Esophagus (tissue), 2 donors: ENCODE data around the gene ARSG. TPM values are rescaled to one million over a fixed set of nuclear protein-coding genes. Genes with fewer than 3 reads are reported as not detected.

Experiments
- H3K27ac ChIP-seq, 2 donors: one replicate each; pipeline ENCODE4 v1.5.1; 2013; ENCODE audit warnings: low read depth in 2 of 2, mild to moderate bottlenecking in 2 of 2, inconsistent platforms in 1 of 2, low read length in 1 of 2, moderate library complexity in 1 of 2
- H3K27me3 ChIP-seq, 2 donors: one replicate each; pipeline ENCODE4 v1.6.1; 2013; ENCODE audit warnings: low read length in 2 of 2, control low read depth in 1 of 2, mild to moderate bottlenecking in 1 of 2; ENCODE audit not compliant: insufficient read depth in 2 of 2, control insufficient read depth in 1 of 2
- H3K36me3 ChIP-seq, 2 donors: one replicate each; pipeline ENCODE4 v1.6.1; 2013; ENCODE audit warnings: low read length in 1 of 2; ENCODE audit not compliant: control insufficient read depth in 2 of 2, insufficient read depth in 2 of 2
- H3K4me1 ChIP-seq, 2 donors: one replicate each; pipeline ENCODE4 v1.6.1; 2013; ENCODE audit warnings: low read length in 1 of 2; ENCODE audit not compliant: control insufficient read depth in 2 of 2, insufficient read depth in 2 of 2
- H3K4me3 ChIP-seq, 2 donors: one replicate each; pipeline ENCODE4 v1.5.1; 2013; ENCODE audit warnings: low read length in 2 of 2, mild to moderate bottlenecking in 2 of 2, low read depth in 1 of 2, moderate library complexity in 1 of 2
- H3K9me3 ChIP-seq, 2 donors: one replicate each; pipeline ENCODE4 v1.6.1; 2013; ENCODE audit warnings: mild to moderate bottlenecking in 2 of 2, low read depth in 1 of 2, low read length in 1 of 2, moderate library complexity in 1 of 2; ENCODE audit not compliant: control insufficient read depth in 2 of 2, insufficient read depth in 1 of 2
- WGBS, 2 donors: extraction: QIAGEN DNeasy Blood & Tissue Kit; methylation state at CpG; one replicate each; pipeline ENCODE4 v1.1.7; 2013; 5-methylcytosine and 5-hydroxymethylcytosine counted together
- polyA plus RNA-seq, 2 donors: library from polyadenylated mRNA; stranded (reverse); fragments of 200-250 nt; gene quantifications; one replicate each; pipeline ENCODE4 v1.2.3, GENCODE V29; 2013
- donor health status: healthy with polysubstance abuse.
- donor health status: Bipolar disorder and iron deficiency.

The ARSG gene
- polyA plus RNA-seq, 2 donors, result 2.8 to 3.5 TPM

GRCh38 chr17:68384471-68384870, 93.2 kb downstream of the ARSG start:
- no peaks in the 10 kb centered on the region for H3K4me1 ChIP-seq
- H3K27ac ChIP-seq, result no peak overlapping the region
- H3K27me3 ChIP-seq, result no peaks in the 10 kb centered on the region
- no peaks in the 10 kb centered on the region for H3K9me3 ChIP-seq
- H3K4me3 ChIP-seq, result no peak overlapping the region
- 77 to 78% methylated on average over 1 of the region's 1 CpG for WGBS, 2 donors
- H3K36me3 ChIP-seq, result no peaks in the 10 kb centered on the region

- H3K4me3 ChIP-seq, result no peak overlapping the region
- no peaks in the 10 kb centered on the region for H3K27me3 ChIP-seq
- no peaks in the 10 kb centered on the region for H3K4me1 ChIP-seq
- WGBS, 2 donors, result 88 to 89% methylated on average over 4 of the region's 4 CpGs
- H3K9me3 ChIP-seq, result no peaks in the 10 kb centered on the region
- no peaks in the 10 kb centered on the region for H3K36me3 ChIP-seq
- H3K27ac ChIP-seq, result peak overlapping the region in 1 of 2 donors; percentile 1
Measured at GRCh38 chr17:68384941-68385340, 93.6 kb downstream of the ARSG start.

GRCh38 chr17:68385490-68386215, 94.4 kb downstream of the ARSG start:
- Histone ChIP-seq H3K27ac (no peak overlapping the region), H3K4me1 (no peaks in the 10 kb centered on the region), H3K9me3 (no peaks in the 10 kb centered on the region), H3K36me3 (no peaks in the 10 kb centered on the region), H3K4me3 (no peak overlapping the region), H3K27me3 (no peaks in the 10 kb centered on the region)
- WGBS, 2 donors, result 88 to 92% methylated on average over 7 to 8 of the region's 8 CpGs

- no peak overlapping the region for H3K27ac ChIP-seq
- 93% methylated on average over 6 of the region's 6 CpGs for WGBS, 2 donors
- H3K27me3 ChIP-seq, result no peaks in the 10 kb centered on the region
Measured at GRCh38 chr17:68387435-68388218, 96.3 kb downstream of the ARSG start.

GRCh38 chr17:68389041-68389440, 97.7 kb downstream of the ARSG start:
- H3K4me3 ChIP-seq, result no peak overlapping the region
- WGBS, 2 donors, result 67 to 75% methylated on average over 7 of the region's 7 CpGs
- no peaks in the 10 kb centered on the region for H3K9me3 ChIP-seq
- H3K36me3 ChIP-seq, result no peaks in the 10 kb centered on the region
- no peaks in the 10 kb centered on the region for H3K4me1 ChIP-seq
- H3K27me3 ChIP-seq, result no peaks in the 10 kb centered on the region
- H3K27ac ChIP-seq, result no peak overlapping the region

More at GRCh38 chr17:68387435-68388218, 96.3 kb downstream of the ARSG start:
- Histone ChIP-seq H3K4me1 (no peaks in the 10 kb centered on the region), H3K9me3 (no peaks in the 10 kb centered on the region), H3K36me3 (no peaks in the 10 kb centered on the region), H3K4me3 (no peak overlapping the region)

GRCh38 chr17:68390888-68391545, 99.7 kb downstream of the ARSG start:
- no peak overlapping the region for H3K4me3 ChIP-seq
- H3K9me3 ChIP-seq, result peaks cover 4 to 5% of the 10 kb centered on the region in 2 donors
- no peaks in the 10 kb centered on the region for H3K27me3 ChIP-seq
- no peaks in the 10 kb centered on the region for H3K4me1 ChIP-seq
- 66 to 74% methylated on average over 11 of the region's 11 CpGs for WGBS, 2 donors
- H3K36me3 ChIP-seq, result peaks cover 0 to 2% of the 10 kb centered on the region in 2 donors
- no peak overlapping the region for H3K27ac ChIP-seq

- Histone ChIP-seq H3K36me3 (peaks cover 0 to 2% of the 10 kb centered on the region in 2 donors), H3K27ac (no peak overlapping the region), H3K27me3 (no peaks in the 10 kb centered on the region), H3K4me1 (no peaks in the 10 kb centered on the region), H3K9me3 (peaks cover 4 to 5% of the 10 kb centered on the region in 2 donors), H3K4me3 (no peak overlapping the region)
- WGBS, 2 donors, result 78 to 83% methylated on average over 16 of the region's 16 CpGs
Measured at GRCh38 chr17:68391561-68392268, 100.4 kb downstream of the ARSG start.

GRCh38 chr17:68394608-68395331, 103.5 kb downstream of the ARSG start:
- Histone ChIP-seq H3K4me1 (no peaks in the 10 kb centered on the region), H3K27ac (no peak overlapping the region), H3K27me3 (no peaks in the 10 kb centered on the region), H3K9me3 (peaks cover 4 to 5% of the 10 kb centered on the region in 2 donors), H3K4me3 (no peak overlapping the region), H3K36me3 (peaks cover 0 to 2% of the 10 kb centered on the region in 2 donors)
- WGBS, 2 donors, result 93 to 96% methylated on average over 12 of the region's 12 CpGs
